HG02798 (cell line): ENCODE measurements around the gene NACC2.
"Not testable (repeated sequence)": the region's sequence is repeated elsewhere in the genome, so short reads cannot be mapped to it uniquely, and the experiment has no call there.

Experiments used
- ATAC-seq: cut with Tn5 transposase; IDR thresholded peaks from one replicate; pipeline ENCODE4 v1.9.1; 2021; ENCODE audit warnings: mild to moderate bottlenecking; ENCODE audit not compliant: unreplicated experiment, poor library complexity

The NACC2 gene

DNA sequence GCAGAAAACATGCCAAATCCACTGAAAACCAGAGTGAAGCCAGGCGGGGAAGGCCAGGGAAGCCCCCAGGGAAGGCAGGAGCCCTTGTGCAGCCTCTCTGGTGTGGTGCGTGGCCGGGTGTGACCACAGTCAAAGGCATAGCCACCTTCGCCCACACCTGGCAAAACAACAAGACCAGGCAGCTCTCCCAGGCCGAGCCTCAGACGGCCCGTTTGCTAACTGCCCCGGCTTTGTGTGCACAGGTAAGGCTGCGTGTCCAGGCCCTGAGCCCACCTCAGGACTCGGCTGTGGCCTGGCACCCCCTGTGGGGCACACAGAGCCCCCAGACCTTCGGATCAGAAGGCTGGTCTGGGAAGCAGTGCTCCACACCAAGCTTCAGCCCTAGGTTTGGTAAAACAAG, 17.5 kb upstream of the NACC2 start:
- no peak for ATAC-seq

DNA sequence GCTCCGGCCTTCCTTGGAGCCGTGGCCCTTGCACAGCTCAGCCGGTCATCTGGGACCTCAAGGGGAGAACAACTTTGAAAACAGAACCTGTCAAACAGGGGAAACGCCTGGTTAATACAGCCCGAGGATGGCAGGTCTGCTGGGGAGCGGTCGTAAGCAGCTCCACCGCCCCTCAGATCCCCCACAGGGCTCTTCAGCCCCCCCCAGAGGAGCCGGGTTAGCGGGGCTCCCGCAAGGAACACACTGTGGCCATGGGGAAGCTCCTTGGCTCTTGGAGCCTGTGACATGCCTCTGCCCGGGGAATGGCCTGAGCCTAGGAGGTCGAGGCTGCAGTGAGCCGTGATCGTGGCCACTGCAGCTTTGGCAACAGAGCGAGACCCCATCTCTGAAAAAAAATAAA, 16.8 kb upstream of the NACC2 start:
- no peak for ATAC-seq

DNA sequence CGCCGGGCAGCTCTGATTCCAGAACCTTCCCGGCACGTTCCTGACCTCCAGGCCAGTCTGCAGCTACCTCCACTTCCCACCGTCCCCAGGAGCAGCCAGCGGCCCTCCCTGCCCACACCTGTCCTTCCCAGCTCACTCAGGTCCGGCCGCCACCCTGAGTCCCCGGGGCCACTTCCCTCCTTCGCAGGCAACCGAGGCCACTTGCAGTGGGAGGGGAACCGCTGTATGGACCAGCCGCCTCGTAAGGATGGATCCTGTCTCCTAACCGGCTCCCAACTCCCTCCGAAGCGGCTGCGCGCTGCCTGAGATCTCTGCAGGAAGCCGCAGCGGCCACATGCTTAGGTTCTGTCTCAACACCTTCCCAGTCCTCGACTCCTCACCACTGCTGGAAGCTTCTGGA, 16.1 kb upstream of the NACC2 start:
- no peak for ATAC-seq

DNA sequence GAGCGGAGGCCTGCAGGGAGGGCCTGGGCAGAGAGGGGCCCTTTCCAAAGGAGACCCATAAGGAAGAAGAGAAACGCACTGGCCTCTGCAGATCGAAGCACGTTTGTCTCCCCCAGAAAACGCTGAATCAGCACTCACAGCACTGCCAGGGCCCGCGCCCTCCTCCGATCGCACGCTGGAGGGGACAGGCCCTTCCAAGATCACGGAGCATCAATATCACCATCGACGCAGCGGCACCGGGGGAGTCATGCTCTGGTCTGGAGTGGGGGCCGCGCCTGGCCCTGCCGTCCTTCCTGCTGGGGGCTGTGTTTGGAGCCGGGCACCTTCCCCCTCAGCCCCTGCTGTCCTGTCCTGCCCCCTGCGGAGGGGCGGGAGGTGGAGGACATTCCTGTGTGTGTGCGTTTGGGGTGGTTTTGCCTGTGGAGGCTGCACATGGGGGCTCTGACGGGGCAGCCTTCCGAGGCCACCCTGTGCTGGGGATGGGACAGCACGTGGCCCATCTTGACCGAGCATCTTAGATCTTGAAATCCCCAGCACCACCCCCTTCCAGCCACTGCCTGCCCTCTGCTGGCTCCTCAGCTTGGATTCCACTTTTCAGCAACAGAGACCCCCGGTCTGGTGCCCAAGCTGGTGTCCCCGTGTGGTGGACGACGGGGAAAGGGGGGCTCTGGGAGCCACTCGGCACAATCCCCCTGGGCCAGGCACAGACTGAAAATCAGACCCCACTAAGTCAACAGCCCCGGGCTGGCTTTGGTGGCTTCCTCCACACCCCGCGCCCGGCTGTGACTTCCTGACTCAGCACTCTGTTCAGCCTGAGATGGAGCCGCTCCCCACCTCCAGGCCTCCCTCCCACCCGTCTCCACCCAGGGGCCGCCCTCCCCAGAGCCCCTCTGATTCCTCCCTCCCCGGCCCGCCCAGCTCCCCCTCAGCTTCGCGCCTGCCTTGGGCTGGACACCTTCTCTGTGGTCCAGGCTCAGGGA, 15.3 kb upstream of the NACC2 start:
- no peak for ATAC-seq

DNA sequence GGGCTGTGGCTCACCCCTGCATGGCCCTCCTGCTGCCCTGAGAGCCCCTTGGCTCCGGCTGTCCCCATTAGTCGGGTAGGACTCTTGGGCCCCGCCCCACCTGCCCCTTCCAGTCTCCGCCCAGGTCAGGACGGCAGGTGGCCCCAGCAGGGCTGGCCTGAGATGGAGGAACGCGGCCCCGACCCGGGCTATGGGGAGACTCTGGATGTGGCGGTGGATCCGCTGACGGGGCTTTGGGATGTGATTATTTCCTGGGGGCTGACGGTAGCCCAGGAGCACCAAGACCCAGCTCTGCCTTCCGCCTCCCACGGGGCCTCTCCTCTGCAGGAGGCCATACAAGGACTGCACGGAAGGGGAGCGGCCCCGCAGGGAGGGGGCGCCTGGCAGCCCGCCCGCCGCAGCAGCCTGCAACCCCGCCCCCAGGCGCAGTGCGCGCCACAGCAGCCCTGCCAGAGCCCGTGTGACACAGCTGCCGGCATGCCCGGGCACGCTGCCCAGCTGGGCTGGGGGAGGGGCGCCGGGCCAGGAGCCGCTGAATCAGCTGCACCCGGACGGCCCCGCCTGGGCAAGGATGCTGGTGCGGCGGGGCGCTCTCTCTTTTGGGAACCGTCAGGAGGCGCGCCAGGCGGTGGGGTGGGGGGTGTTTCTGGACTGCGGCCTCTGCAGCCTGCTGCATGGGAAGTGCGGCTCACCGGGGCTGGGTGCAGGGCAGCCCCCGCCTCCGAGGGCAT, 14.4 kb upstream of the NACC2 start:
- peak; percentile 88 for ATAC-seq

DNA sequence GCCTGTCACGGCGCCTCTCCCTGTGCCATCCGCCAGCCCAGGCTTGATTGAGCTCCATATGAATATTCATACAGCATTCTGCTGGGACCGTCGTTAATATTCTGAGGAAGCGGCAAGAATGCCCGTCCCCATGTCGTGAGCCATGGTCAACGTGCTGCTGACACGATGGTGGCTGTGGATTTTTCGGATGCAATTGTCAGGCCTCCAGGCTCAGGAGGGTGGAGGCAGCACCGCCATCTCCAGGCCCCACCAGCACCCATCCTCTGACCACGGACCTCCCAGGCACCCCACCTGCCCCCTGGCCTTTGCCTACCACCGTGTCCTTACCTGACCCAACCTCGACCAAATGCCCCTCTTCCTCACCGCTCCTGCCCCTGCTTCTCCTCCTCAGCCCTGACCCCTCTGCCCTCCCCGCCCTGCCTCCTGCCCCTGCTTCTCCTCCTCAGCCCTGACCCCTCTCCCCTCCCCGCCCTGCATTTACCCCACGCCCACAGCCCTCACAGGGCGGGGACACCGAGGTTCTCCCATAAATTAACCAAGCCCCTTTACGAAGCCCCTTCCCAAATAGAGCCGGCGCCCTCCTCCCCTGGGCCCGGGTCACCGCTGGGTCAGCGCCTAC, 13.7 kb upstream of the NACC2 start:
- no peak for ATAC-seq

DNA sequence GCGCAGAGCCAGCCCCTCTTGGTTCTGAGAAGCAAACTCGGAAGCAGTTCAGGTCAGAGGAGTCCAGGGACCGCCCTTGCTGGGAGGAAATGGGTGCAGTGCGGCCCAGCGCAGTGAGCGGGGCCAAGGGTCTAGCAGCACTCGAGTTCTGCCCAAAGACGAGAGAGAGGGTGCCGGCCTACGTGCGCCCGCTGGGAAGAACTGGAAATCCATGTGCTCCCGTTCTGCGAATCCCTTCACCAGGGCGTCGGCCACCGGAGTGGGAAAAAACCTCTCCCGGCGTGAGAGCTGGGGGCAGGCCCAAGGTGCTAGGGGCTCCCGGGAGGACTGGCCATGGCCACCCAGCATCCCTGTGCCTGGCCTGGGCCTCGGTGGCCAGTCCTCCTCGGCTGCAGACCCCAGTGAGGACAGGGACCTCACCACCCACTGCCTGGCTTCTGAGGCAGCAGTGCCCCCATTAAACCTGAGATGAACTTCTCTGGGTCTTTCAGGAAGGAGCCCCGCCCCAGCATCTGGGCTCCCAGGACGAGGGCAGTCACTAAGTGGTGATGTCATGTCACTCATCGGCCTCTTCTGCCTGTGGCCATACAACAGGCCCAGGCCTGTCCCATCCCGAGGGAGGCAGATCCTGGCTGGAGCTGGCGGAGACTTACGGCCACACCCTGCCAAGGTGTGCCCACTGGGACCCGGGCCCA, 13.0 kb upstream of the NACC2 start:
- no peak for ATAC-seq

DNA sequence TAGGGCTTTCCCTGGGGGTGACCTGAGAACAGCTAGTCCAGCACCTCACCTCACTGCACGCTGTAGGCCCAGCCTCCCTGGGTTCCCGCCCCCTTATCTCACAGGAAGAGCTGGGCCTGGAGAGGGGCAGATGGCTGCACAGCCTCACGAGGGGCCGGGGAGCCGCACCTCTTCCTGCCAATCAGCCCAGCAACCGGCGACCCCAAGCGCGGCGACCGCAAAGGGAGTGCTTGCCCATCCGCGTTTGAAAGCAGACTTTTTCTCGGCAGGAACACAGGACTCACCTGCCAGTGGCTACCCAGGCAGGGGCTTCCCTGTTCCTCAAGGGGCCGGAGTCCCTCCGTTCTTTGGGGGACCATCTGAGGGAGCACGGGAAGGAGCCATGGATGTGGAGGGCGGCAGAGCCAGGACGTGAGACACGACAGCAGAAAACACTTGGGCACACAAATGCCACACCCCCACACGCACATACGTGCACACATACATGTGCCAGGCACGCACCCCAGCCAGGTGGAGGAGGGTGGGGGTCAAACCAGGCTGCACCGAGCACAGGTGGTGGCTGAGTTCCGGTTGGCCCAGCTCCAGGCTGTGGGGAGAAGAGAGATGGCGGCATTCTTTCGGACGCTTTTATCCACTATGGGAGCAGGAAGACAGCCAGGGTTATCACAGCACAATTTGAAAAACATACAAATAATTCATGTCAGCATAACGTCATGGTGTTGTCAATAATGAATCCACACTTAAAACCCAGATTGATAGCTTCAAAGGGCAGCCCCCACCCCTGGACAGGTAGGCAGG, 12.3 kb upstream of the NACC2 start:
- no peak for ATAC-seq

DNA sequence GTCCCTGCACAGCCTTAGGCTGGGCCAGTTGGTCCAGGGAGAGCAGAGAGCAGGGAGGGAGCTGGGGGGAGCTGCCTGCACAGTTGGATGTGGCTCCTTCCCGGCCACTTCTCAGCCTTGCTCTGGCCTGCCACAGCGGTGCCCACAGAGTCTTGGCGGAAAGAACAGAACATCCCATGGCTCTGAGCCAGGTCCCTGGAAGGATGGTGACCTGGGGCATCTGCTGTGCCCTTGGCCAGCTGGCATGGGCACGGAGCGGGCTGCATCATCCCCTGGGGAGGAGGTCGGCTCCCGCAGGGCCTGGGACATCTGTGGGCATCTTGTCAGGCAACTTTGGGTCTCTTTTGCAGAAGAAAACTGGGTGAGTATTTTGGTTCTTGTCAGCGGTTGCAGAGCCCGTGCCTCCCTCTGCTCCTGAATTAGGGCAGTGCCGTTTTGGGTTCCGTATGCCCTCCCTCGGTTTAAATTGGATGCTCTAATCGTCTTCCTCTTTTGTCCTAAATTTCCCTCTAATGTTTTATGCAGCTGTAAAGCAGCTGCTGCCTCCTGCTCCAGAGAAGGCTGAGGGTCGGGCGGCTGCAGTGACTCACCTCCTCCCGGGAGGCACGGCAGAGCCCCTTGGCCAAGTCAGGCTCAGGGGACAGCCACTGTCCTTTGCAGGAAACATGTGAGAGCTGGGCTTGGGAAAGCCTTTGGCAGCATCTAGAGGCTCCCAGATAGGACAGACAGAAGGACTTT, 10.5 kb upstream of the NACC2 start:
- ATAC-seq = no peak

DNA sequence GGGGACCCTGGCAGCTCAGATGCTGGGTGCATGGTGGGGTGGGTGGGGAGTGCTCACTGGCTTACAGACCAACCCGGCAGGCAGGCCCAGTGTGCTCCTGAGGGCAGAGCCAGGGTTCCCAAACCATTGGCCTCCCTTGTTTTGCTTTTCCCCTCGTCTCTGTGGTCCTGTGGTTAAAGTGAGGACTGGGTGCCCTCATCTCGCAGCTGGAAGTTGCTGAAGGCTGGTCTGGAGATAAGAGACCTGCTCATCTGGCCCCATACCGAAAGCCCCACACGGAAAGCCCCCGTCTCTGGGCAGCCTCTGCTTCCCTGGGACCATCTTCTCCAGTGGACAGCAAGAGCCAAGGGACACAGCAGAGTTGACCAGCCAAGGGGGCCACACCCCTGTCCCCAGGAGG, 9.8 kb upstream of the NACC2 start:
- ATAC-seq = no peak

DNA sequence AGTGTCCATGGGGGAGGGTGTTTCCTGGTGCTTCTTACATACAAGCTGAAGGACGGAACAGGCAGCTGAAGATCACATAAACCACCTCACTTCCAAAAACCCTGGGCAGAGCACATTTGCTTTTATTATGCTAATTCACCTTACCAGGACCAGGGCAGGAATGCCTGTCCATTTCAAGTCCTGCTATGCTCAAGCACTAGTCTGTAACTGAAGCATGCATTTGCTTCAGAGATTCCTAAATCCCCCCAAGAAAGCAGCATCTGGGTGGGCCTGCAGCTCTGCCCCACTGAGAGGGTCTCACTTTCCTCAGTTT, 9.4 kb upstream of the NACC2 start:
- ATAC-seq = no peak

DNA sequence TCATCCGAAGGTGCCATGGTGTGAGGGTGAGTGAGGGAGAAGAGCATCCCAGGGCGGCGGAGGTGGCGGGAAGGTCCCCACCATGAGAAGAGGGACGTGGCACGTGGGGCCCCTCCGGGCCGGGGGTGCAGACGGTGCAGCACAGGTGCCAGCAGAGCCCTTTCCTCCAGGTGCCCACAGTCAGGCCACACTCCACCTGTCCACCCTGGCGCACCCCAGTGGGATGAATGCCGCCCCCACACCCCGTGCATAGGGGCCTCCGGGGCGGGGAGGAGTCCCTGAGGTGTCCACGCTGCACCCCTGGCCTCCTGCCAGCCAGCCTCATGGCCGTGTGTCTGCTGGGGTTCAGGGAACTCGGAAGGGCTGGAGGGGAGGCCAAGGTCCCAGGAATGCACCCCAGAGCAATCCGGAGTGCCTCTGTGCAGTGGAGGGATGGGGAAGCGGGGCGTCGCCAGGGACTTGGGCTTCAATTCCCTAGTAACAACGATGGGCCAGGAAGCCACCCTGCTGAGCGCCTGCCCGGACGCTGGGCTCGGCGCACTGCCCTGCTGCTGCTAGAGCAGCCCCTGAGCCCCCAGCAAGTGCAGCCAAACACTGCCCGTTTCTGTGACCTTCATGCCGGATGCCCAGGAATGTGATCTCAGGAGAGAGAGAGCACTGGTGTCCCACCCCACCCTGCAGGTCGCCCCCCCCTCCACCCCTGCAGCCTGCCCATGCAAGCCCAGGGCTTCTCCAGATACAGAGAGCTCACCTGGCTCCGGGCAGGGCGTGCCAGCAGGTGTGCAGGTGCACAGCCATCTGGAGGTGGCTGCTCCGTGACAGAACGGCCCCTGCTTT, 8.8 kb upstream of the NACC2 start:
- ATAC-seq = no peak

DNA sequence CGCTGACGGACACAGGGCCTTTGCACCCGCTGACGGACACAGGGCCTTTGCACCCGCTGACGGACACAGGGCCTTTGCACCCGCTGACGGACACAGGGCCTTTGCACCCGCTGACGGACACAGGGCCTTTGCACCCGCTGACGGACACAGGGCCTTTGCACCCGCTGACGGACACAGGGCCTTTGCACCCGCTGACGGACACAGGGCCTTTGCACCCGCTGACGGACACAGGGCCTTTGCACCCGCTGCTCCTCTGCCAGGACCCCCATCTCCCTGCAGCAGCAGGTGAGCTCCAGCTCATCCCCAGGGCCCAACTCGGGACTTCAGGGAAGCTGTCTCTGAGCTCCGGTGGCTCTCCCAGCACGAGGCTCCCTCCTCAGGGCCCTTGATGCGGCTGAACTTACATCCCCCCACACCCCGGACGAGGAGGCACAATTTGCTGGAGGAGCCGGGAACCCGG, 6.6 kb upstream of the NACC2 start:
- not testable (repeated sequence) for ATAC-seq

DNA sequence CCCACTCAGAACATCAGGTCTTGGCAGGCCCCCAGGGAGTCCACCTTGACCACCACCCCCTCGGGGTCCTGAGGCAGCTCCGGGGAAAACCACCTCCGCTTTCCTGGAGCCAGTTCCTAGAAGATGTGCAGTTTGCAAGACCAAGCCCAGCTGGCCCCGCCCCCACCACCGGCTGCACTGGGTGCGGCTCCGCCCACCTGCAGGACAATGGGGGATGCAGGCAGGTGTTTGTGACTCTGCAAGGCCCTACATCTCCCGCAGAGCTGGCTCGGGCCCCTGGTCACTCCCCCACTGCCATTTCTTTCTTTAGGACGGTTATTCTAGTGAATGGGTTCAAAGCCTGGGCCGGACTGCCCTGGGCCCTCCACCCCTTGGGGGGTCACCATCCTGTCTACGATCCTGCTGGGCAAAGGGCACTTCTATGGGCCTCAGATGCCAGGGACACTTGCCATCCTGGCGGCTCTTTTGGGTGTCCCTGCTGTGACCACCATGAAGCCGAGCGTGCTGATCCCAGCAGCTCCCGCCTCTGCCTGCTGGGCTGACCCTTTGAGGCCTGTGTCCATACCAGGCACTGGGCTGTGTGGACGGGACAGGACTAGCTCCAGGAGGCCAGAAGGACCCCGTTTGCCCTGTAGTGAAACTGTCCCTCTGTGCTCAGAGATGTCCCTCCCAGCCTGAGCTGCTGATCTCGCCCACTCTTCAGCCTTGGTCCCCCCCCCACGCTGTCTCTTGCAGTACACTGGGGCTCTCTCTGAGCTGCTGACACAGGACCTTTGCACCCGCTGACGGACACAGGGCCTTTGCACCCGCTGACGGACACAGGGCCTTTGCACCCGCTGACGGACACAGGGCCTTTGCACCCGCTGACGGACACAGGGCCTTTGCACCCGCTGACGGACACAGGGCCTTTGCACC, 5.9 kb upstream of the NACC2 start:
- no peak for ATAC-seq

DNA sequence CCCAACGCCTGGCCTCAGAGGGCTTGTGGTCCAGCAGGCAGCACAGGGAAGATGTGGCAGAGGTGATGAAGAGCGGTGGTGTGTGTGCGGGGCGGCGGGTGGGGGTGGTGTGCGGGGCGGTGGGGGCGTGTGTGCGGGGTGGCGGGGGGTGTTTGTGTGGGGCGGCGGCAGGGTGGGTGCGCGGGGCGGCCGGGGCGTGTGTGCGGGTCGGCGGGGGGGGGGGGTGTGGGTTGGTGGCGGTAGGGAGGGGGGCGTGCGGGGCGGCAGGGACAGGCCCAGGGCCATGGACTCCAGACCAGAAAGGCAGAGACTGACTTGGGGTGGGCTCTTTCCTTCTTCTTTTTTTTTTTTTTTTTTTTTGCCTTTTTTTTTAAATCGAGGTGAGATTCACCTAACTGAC, 4.5 kb upstream of the NACC2 start:
- ATAC-seq = no peak

DNA sequence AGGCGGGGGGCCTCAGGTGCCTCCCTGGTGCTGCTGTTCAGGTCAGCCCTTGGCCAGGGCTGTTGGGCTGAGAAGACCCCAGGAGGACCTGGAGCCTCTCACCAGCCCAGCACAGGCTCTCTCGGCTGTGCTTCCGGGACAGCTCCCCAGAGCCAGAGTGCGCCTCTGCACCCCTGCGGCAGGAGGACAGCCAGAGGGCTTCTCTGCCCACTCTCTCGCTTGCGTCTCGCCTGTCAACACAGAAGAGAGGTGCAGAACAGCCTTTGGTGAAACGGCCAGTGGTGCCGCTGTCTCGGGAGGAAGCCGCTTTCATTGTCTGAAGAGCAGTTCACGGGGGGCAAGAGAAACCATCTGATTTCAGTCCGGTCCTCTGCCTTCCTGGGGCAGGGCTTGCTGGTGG, 3.8 kb upstream of the NACC2 start:
- no peak for ATAC-seq

DNA sequence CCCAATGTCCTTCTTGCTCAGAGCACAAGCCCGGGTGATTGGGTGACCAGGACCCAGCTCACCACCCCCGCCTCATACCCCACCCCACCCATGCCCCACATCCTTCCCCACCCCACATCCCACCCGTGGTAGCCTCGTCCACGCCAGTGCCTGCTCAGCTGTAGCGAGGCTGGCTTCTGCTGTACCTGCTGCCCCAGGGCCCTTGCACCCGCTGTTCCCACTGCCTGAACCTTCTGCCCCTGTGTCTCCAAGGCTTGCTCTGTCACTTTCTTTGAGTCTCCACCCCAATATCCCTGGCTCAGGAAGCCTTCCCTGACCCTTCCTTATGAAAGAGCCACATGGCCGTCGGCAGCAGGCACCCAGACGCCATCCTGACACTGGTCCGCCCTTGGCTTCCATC, 3.1 kb upstream of the NACC2 start:
- ATAC-seq = no peak
